Stimulated activated CD4-positive, alpha-beta T cell treated with anti-CD3 and anti-CD28 coated beads, Interleukin-4, amount 100 ng/mL, for 24 hours (primary cell): ENCODE results near the gene CHMP2A.
"Not testable (repeated sequence)": the region's sequence is repeated elsewhere in the genome, so short reads cannot be mapped to it uniquely, and the experiment has no call there.

Experiments
- DNase-seq: peaks from one replicate; pipeline ENCODE4 v3.0.0-alpha.2; 2020

CHMP2A gene

DNA sequence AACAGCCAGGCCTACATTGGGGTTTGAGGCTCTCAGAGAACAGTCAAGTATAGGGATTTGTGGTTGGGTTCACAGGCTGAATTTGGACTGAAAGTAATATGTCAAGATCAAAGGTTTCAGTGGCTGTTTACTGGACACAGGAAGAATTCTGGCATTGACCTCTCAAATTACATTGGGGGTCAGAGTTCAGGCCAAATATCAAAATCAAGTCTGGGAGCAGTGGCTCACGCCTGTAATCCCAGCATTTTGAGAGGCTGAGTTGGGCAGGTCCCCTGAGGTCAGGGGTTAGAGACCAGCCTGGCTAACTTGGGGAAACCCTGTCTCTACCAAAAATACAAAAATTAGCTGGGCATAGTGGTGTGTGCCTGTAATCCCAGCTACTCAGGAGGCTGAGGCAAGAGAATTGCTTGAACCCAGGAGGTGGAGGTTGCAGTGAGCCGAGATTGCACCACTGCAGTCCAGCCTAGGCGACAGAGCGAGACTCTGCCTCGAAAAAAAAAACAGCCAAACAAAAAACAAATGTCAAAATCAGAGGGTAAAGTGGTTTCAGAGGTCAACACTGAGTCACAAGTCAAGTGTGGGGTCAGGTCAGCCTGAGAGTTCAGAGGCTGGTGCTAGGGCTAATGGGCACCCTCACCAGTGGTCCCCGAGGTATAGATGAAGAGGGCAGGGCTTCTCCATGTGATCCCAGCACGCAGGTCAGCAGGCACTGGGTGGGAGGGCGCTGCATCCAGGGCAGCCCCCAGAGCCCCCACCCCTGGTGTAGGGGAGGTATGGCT is 44.6 kb downstream of the CHMP2A start:
- no peak for DNase-seq

DNA sequence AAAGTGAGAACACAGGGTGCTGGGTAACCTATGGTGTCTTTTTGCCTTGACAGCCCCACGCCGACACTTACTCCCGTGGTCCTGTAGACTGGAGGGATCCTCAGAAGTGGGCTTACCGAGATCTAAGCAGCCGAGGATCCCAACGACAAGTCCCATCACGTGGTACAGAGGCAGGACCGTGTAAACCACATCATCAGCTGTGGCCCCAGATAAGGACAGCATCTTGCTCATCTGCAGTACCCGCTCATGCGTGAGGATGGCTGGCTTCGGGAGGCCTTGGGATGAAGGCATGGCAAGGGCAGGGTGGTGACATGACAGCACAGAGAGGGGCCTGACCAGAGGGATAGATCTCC is 45.2 kb downstream of the CHMP2A start:
- no peak for DNase-seq

DNA sequence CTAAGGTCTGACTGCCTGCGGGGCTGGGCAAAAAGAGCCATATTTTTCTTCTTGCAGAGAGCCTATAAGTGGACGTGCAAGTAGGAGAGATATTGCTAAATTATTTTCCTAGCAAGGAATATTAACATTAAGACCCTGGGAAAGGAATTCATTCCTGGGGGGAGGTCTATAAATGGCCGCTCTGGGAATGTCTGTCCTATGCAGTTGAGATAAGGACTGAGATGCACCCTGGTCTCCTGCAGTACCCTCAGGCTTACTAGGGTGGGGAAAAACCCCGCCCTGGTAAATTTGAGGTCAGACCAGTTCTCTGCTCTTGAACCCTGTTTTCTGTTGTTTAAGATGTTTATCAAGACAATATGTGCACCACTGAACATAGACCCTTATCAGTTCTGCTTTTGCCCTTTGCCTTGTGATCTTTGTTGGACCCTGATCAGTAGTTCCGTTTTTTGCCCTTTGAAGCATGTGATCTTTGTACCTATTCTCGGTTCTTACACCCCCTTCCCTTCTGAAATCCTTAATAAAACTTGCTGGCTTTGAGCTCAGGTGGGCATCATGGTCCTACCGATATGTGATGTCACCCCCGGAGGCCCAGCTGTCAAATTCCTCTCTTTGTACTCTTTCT is 47.2 kb downstream of the CHMP2A start:
- DNase-seq = not testable (repeated sequence)
